GM18508 (cell line): ENCODE results near the gene MBLAC2.

Source experiments
- ATAC-seq: cut with Tn5 transposase; IDR thresholded peaks from one replicate; pipeline ENCODE4 v1.9.1; 2021; ENCODE audit warnings: moderate number of reproducible peaks; ENCODE audit not compliant: insufficient read depth, unreplicated experiment

MBLAC2 gene

GRCh38 chr5:90472783-90473395 lies 1.7 kb downstream of the MBLAC2 start:
- no peak for ATAC-seq

GRCh38 chr5:90461288-90461687 lies 13.3 kb downstream of the MBLAC2 start:
- ATAC-seq: no peak

GRCh38 chr5:90446961-90447360 lies 27.6 kb downstream of the MBLAC2 start:
- no peak for ATAC-seq

GRCh38 chr5:90440644-90441043 lies 33.9 kb downstream of the MBLAC2 start:
- no peak for ATAC-seq

- ATAC-seq: no peak
Measured at GRCh38 chr5:90438100-90438499, 36.5 kb downstream of the MBLAC2 start.

GRCh38 chr5:90437663-90438062 lies 36.9 kb downstream of the MBLAC2 start:
- no peak for ATAC-seq

GRCh38 chr5:90434116-90434714 lies 40.4 kb downstream of the MBLAC2 start:
- no peak for ATAC-seq

GRCh38 chr5:90424245-90424644 lies 50.3 kb downstream of the MBLAC2 start:
- ATAC-seq: peak; percentile 77

GRCh38 chr5:90421136-90421535 lies 53.4 kb downstream of the MBLAC2 start:
- no peak for ATAC-seq

- ATAC-seq: no peak
Measured at GRCh38 chr5:90418214-90418613, 56.4 kb downstream of the MBLAC2 start.

- ATAC-seq: no peak
Measured at GRCh38 chr5:90410178-90410762, 64.3 kb downstream of the MBLAC2 start.

GRCh38 chr5:90409318-90410177 lies 65.0 kb downstream of the MBLAC2 start, which contains the start of gene CETN3:
Gene CETN3 (minus strand): TSS chr5:90409756. CDS start chr5:90409661, 95 bp downstream.
- peak; percentile 95 for ATAC-seq

GRCh38 chr5:90408571-90409317 lies 65.8 kb downstream of the MBLAC2 start:
- ATAC-seq: peak; percentile 2
